LNCaP clone FGC (cell line): Measurements from ENCODE around the gene GABRB3.

Experiments used
- DNase-seq: peaks from one replicate; pipeline ENCODE4 v3.0.0-alpha.2; 2011; ENCODE audit warnings: low read depth
- H3K4me3 ChIP-seq: 2 replicates; pipeline ENCODE4 v1.5.1; 2011; ENCODE audit warnings: mild to moderate bottlenecking, low read depth, low read length, control low read depth
- CTCF ChIP-seq: IDR thresholded peaks from 2 replicates; pipeline ENCODE4 v1.5.1; 2012; ENCODE audit warnings: mild to moderate bottlenecking; ENCODE audit not compliant: control insufficient read depth, insufficient read depth; ENCODE audit errors: extremely low read depth

Gene GABRB3

GRCh38 chr15:26790118-26790517 lies 17.3 kb upstream of the GABRB3 start:
- H3K4me3 ChIP-seq = no peak overlapping the region
- TF ChIP-seq CTCF = no peak
- DNase-seq = no peak

- H3K4me3 ChIP-seq = no peak overlapping the region
- no peak for TF ChIP-seq CTCF
- no peak for DNase-seq
These were observed 8.9 kb upstream of the GABRB3 start for GRCh38 chr15:26781816-26782215.

GRCh38 chr15:26773917-26774316 lies 1.1 kb upstream of the GABRB3 start:
- no peak for DNase-seq
- H3K4me3 ChIP-seq = no peak overlapping the region
- no peak for TF ChIP-seq CTCF

- peak overlapping the region; percentile 23 for H3K4me3 ChIP-seq
These were observed 406 bp upstream of the GABRB3 start for GRCh38 chr15:26773067-26773877.

GRCh38 chr15:26771578-26772153 lies 1.2 kb downstream of the GABRB3 start:
- no peak for TF ChIP-seq CTCF
- no peak for DNase-seq
- H3K4me3 ChIP-seq = no peak overlapping the region

More at GRCh38 chr15:26773067-26773877, 406 bp upstream of the GABRB3 start:
- no peak for DNase-seq
- no peak for TF ChIP-seq CTCF

- no peak overlapping the region for H3K4me3 ChIP-seq
- no peak for TF ChIP-seq CTCF
- DNase-seq = no peak
These were observed 1.7 kb downstream of the GABRB3 start for GRCh38 chr15:26771168-26771567.
